NCI-H526 treated with DMSO at 0.1 percent for 48 hours (cell line): ENCODE results near the gene SEC62.

ENCODE experiments used
- DNase-seq: peaks from one replicate; lab custom pipeline; 2025; lab: John Stamatoyannopoulos, UW

The SEC62 gene

GRCh38 chr3:169966951-169967915, 626 bp downstream of the SEC62 start:
- DNase-seq: peak; percentile 59

- DNase-seq: no peak
Measured at GRCh38 chr3:169968224-169968885, 1.7 kb downstream of the SEC62 start.

- DNase-seq: no peak
Measured at GRCh38 chr3:169969174-169970095, 2.8 kb downstream of the SEC62 start.

- DNase-seq: no peak
Measured at GRCh38 chr3:169970847-169971246, 4.2 kb downstream of the SEC62 start.

- no peak for DNase-seq
Measured at GRCh38 chr3:169971522-169971921, 4.9 kb downstream of the SEC62 start.

GRCh38 chr3:169980055-169980454, 13.4 kb downstream of the SEC62 start:
- DNase-seq: no peak

GRCh38 chr3:169984292-169984691, 17.7 kb downstream of the SEC62 start:
- DNase-seq: no peak

- DNase-seq: no peak
Measured at GRCh38 chr3:169990431-169990830, 23.8 kb downstream of the SEC62 start.

- DNase-seq: no peak
Measured at GRCh38 chr3:169992156-169992555, 25.5 kb downstream of the SEC62 start.

GRCh38 chr3:169992781-169993180, 26.2 kb downstream of the SEC62 start:
- no peak for DNase-seq

- DNase-seq: no peak
Measured at GRCh38 chr3:169993761-169994160, 27.2 kb downstream of the SEC62 start.

- no peak for DNase-seq
Measured at GRCh38 chr3:169996063-169996462, 29.5 kb downstream of the SEC62 start.

GRCh38 chr3:169998668-169999131, 32.1 kb downstream of the SEC62 start:
- no peak for DNase-seq

- DNase-seq: no peak
Measured at GRCh38 chr3:169999433-169999832, 32.8 kb downstream of the SEC62 start.

GRCh38 chr3:170000051-170000450, 33.4 kb downstream of the SEC62 start:
- no peak for DNase-seq

GRCh38 chr3:170002231-170002630, 35.6 kb downstream of the SEC62 start:
- no peak for DNase-seq

GRCh38 chr3:170002879-170003278, 36.3 kb downstream of the SEC62 start:
- DNase-seq: no peak

- DNase-seq: no peak
Measured at GRCh38 chr3:170003881-170004356, 37.3 kb downstream of the SEC62 start.

- DNase-seq: no peak
Measured at GRCh38 chr3:170007031-170007663, 40.5 kb downstream of the SEC62 start.

GRCh38 chr3:170010498-170010897, 43.9 kb downstream of the SEC62 start:
- DNase-seq: no peak

GRCh38 chr3:170012683-170013400, 46.2 kb downstream of the SEC62 start:
- no peak for DNase-seq
